Heart left ventricle (tissue), 13 donors: Measurements from ENCODE around the gene NAP1L4.

Source experiments
- POLR2A ChIP-seq, 2 donors: fragments of 450-650 bp; IDR thresholded peaks; one replicate each; pipeline ENCODE4 v1.6.1; 2017; ENCODE audit warnings: antibody characterized with exemption in 2 of 2, mild to moderate bottlenecking in 2 of 2, moderate library complexity in 2 of 2
- TF ChIP-seq, protein P1 (sequence below), 12 donors: fragments of 200-600 bp; sonication (generic) in 4 of 12; IDR thresholded peaks; one replicate each; pipeline versions ENCODE4 v1.5.0 to v1.8.0; 2018 to 2022; ENCODE audit warnings: antibody characterized with exemption in 12 of 12, mild to moderate bottlenecking in 5 of 12
- donor health status: ischemic (EF 13 %, LVEDD 7.1; RV severe dilation, severe dysfunction).
- donor health status: DM: no; HTN: yes; CAD: no.
- donor health status: DM: no; HTN: no; CAD: no.
- donor health status: ischemic (EF 25% LVEDD 6.9; RV normal size, moderate dysfunction).
- donor health status: ischemic (EF 25% LVEDD 5.7; RV mildly dilated, moderate dysfunction).
- donor health status: ischemic (EF 35%, LVEDD 5.7; RV mildly dilated, moderate dysfunction).
- donor health status: nonischemic (EF 11% LVEDD 7.7; RV severe dilation, severe dysfunction).
- donor health status: DM: yes; HTN: yes; CAD: no.
- donor health status: PGD.
- donor health status: ischemic (EF 29% LVEDD 5.4; RV normal size, mild dysfunction).
- donor health status: nonischemic (EF 23%, LVEDD 6.1; RV moderate dilation, normal function).

GRCh38 chr11:2955906-2956476 is 36.1 kb downstream of the NAP1L4 start:
- TF ChIP-seq, protein P1, sequence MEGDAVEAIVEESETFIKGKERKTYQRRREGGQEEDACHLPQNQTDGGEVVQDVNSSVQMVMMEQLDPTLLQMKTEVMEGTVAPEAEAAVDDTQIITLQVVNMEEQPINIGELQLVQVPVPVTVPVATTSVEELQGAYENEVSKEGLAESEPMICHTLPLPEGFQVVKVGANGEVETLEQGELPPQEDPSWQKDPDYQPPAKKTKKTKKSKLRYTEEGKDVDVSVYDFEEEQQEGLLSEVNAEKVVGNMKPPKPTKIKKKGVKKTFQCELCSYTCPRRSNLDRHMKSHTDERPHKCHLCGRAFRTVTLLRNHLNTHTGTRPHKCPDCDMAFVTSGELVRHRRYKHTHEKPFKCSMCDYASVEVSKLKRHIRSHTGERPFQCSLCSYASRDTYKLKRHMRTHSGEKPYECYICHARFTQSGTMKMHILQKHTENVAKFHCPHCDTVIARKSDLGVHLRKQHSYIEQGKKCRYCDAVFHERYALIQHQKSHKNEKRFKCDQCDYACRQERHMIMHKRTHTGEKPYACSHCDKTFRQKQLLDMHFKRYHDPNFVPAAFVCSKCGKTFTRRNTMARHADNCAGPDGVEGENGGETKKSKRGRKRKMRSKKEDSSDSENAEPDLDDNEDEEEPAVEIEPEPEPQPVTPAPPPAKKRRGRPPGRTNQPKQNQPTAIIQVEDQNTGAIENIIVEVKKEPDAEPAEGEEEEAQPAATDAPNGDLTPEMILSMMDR (IDR thresholded peaks at IDR 0.05) = no peak
- TF ChIP-seq POLR2A (IDR thresholded peaks at IDR 0.05) = no peak
